ENCODE measurements around the gene POLR2F. TPM values are rescaled to one million over a fixed set of nuclear protein-coding genes. Genes with fewer than 3 reads are reported as not detected.

POLR2F gene
- total RNA-seq, 2 donors from 2014 or later = 43.8 to 119 TPM

GRCh38 chr22:37981282-37982011 lies 27.9 kb downstream of the POLR2F start:
- Histone ChIP-seq H3K27me3 (no peaks in the 10 kb centered on the region), H3K36me3 (replicated peaks in 1 of 2; ENCODE audit: insufficient read depth in 1 of 2, low read depth in 2 of 2) (no peaks in the 10 kb centered on the region), H3K27ac (no peak overlapping the region), H3K4me1 (peaks cover 13% of the 10 kb centered on the region), H3K4me3 (no peak overlapping the region), H3K9me3 (no peaks in the 10 kb centered on the region)
- intact Hi-C loops (cut with DNase I) = no loop called here
- no peak for TF ChIP-seq CTCF (IDR thresholded peaks at IDR 0.05)
- no peak for TF ChIP-seq POLR2A (IDR thresholded peaks at IDR 0.05)
- ATAC-seq = no peak
- DNase-seq = no peak
- 83 to 84% methylated on average over 5 to 6 of the region's 6 CpGs for WGBS, 2 donors

- Histone ChIP-seq H3K27ac (no peak overlapping the region), H3K4me3 (no peak overlapping the region), H3K27me3 (no peaks in the 10 kb centered on the region), H3K36me3 (replicated peaks in 1 of 2; ENCODE audit: insufficient read depth in 1 of 2, low read depth in 2 of 2) (no peaks in the 10 kb centered on the region), H3K4me1 (peaks cover 13% of the 10 kb centered on the region), H3K9me3 (no peaks in the 10 kb centered on the region)
- no peak for DNase-seq
- no peak for ATAC-seq
- no peak for TF ChIP-seq POLR2A (IDR thresholded peaks at IDR 0.05)
- no peak for TF ChIP-seq CTCF (IDR thresholded peaks at IDR 0.05)
- intact Hi-C loops (cut with DNase I) = no loop called here
- 86 to 89% methylated on average over 8 of the region's 8 CpGs for WGBS, 2 donors
Measured at GRCh38 chr22:37982151-37982785, 28.8 kb downstream of the POLR2F start.

- intact Hi-C loops (cut with DNase I) = no loop called here
- Histone ChIP-seq H3K27me3 (no peaks in the 10 kb centered on the region), H3K4me1 (peaks cover 13% of the 10 kb centered on the region), H3K9me3 (no peaks in the 10 kb centered on the region), H3K27ac (no peak overlapping the region), H3K4me3 (no peak overlapping the region), H3K36me3 (replicated peaks in 1 of 2; ENCODE audit: insufficient read depth in 1 of 2, low read depth in 2 of 2) (no peaks in the 10 kb centered on the region)
- TF ChIP-seq POLR2A (IDR thresholded peaks at IDR 0.05) (no peak), CTCF (IDR thresholded peaks at IDR 0.05) (no peak)
- ATAC-seq (no peak), DNase-seq (no peak)
- 79% methylated on average over 39 to 84 of the region's 84 CpGs for WGBS, 2 donors
Measured at GRCh38 chr22:37982938-37983859, 29.7 kb downstream of the POLR2F start.

- peak within 1 kb of the TSS in 1 of 4 donors; percentile 56 for H3K27ac ChIP-seq
- no peak for DNase-seq
- 83 to 89% methylated on average over 27 to 34 of the region's 42 CpGs for WGBS, 2 donors
Measured at GRCh38 chr22:37983860-37984791, 30.6 kb downstream of the POLR2F start, which contains the start of gene SOX10. SOX10 (minus strand) TSS chr22:37984555; CDS start chr22:37983784, 771 bp downstream.

More at GRCh38 chr22:37983860-37984791, 30.6 kb downstream of the POLR2F start, which contains the start of gene SOX10:
- Histone ChIP-seq H3K4me1 (peaks cover 13% of the 10 kb centered on the region), H3K27me3 (no peaks in the 10 kb centered on the region), H3K9me3 (no peaks in the 10 kb centered on the region), H3K4me3 (no peak within 1 kb of the TSS), H3K36me3 (replicated peaks in 1 of 2; ENCODE audit: insufficient read depth in 1 of 2, low read depth in 2 of 2) (no peaks in the 10 kb centered on the region)
- intact Hi-C loops (cut with DNase I) = no loop called here
- ATAC-seq = no peak
- TF ChIP-seq CTCF (IDR thresholded peaks at IDR 0.05) (no peak), POLR2A (IDR thresholded peaks at IDR 0.05) (no peak)

Data from body of pancreas (tissue), 4 donors.